ENCODE measurements around the gene CFAP57.

Gene CFAP57

GRCh38 chr1:43256675-43257570 is 84.8 kb downstream of the CFAP57 start:
- no peak for FAIRE-seq

GRCh38 chr1:43258370-43258769 is 86.2 kb downstream of the CFAP57 start:
- no peak for FAIRE-seq

DNA sequence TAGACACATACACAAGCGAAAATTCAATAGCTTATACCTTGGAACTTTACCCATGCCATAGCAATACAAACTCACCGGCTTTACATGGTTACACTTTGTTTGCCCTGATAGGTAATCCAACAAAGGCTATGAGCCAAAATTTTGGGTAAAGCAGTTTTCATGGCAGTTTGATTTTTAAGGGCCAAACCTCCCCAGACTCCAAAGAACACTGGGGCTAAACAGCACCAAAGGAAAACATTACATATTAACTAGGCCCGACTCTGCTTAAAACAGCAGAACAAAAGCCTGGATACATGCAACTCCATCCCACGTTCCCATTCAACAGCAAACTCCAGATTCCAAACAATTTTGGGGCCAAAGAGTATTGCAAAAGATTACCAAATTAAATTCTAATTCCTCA is 93.3 kb downstream of the CFAP57 start:
- FAIRE-seq: no peak

- no peak for FAIRE-seq
Measured at GRCh38 chr1:43266881-43267280, 94.8 kb downstream of the CFAP57 start.

DNA sequence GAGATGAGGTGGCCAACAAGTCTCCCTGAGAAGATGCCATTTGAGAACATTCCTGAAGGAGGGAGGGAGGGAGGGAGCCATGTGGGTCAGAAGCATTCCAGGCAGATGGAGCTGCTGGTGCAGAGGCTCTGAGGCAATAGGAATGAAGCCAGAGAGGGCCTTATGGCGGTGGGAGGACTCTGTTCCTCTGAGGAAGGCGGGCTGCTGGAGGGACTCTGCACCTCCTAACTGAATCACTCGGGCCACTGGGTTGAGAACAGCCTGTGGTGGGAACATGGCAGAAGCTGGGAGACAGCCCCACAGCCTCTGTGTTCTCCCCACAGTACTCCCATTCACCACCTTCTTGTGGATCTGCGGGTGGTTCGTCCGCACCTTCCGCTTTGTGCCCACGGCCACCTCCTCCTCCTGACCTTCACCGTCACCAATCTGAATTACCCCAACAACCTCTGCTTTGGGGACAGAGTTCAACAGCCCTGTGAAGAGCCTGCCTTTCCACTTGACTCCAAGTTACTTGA is 95.2 kb downstream of the CFAP57 start:
- no peak for FAIRE-seq

GRCh38 chr1:43267818-43268425 is 95.8 kb downstream of the CFAP57 start:
- no peak for FAIRE-seq

GRCh38 chr1:43269627-43270375 is 97.7 kb downstream of the CFAP57 start, which contains the start of gene TMEM125:
Gene TMEM125, plus strand, starts transcription at chr1:43269983. Its CDS starts 2,740 bp downstream, at chr1:43272723.
- FAIRE-seq: no peak

GRCh38 chr1:43270421-43271095 is 98.4 kb downstream of the CFAP57 start:
- FAIRE-seq: no peak

GRCh38 chr1:43271186-43272118 is 99.3 kb downstream of the CFAP57 start:
- no peak for FAIRE-seq

- no peak for FAIRE-seq
Measured at GRCh38 chr1:43272161-43272560, 100.0 kb downstream of the CFAP57 start.

- no peak for FAIRE-seq
Measured at GRCh38 chr1:43272576-43273571, 100.7 kb downstream of the CFAP57 start.

GRCh38 chr1:43273708-43274107 is 101.6 kb downstream of the CFAP57 start:
- no peak for FAIRE-seq

GRCh38 chr1:43274125-43274803 is 102.1 kb downstream of the CFAP57 start:
- FAIRE-seq: no peak

DNA sequence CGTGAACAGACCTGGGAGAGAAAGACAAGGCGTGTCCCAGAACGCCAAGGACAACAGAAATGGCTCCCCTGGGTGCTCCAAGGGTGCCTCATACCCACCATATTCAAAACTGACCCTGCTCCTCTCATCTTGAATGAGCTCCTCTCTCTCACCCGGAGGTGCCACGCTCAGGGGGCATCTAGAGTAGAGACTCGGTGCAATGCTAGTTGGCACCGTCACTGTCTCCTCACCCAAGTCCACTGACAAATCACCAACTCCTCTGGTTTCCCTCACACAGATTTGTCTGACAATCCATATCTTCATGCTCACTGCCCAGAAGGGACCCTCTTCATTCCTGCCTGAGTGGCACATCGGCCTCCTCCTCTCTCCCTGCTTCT is 102.7 kb downstream of the CFAP57 start:
- no peak for FAIRE-seq

GRCh38 chr1:43275826-43276620 is 103.9 kb downstream of the CFAP57 start:
- no peak for FAIRE-seq

DNA sequence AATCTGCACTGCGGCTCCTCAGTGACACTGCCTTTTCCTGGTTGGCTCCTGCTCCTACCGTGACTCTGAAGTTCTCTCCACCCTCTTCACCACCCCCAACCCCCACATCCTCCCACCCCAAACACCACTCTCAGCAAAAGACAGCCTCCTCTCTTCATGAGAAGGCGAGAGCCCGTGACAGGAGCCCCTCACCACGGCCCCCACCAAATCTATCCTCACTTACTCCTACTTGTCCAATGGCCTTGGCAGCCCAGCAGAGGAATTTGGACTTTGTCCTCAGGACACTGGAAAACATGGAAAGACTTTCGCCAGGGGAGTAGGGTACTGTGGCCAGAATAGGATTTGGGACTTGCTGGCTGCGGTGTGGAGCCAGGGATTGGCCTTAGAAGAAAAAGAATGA is 104.5 kb downstream of the CFAP57 start:
- no peak for FAIRE-seq

- no peak for FAIRE-seq
Measured at GRCh38 chr1:43277116-43277876, 105.2 kb downstream of the CFAP57 start.

- FAIRE-seq: no peak
Measured at GRCh38 chr1:43279161-43279560, 107.0 kb downstream of the CFAP57 start.

Measured in TTC549 (cell line).